CD14-positive monocyte (primary cell): ENCODE results near the gene HIVEP3. TPM values are rescaled to one million over a fixed set of nuclear protein-coding genes. Genes with fewer than 3 reads are reported as not detected.

Experiments
- DNase-seq, 3 donors: peaks; one replicate each; pipeline ENCODE4 v3.0.0-alpha.2; 2011 to 2022
- H2AFZ ChIP-seq: 2 replicates; pipeline ENCODE4 v1.6.0; 2012; ENCODE audit warnings: mild to moderate bottlenecking, low read depth, low read length, inconsistent platforms; ENCODE audit not compliant: insufficient read depth, poor library complexity, severe bottlenecking
- H3K27ac ChIP-seq, 2 donors: 1 replicate in 1 of 2; 2 replicates in 1 of 2; pipeline ENCODE4 v1.5.1; 2012 to 2013; ENCODE audit warnings: low read length in 2 of 2, control low read depth in 1 of 2, inconsistent platforms in 1 of 2, low read depth in 1 of 2, mild to moderate bottlenecking in 1 of 2
- H3K27me3 ChIP-seq, 2 donors: one replicate each; pipeline versions ENCODE4 v1.6.0 to v1.6.1; 2011 to 2013; ENCODE audit warnings: low read length in 2 of 2; ENCODE audit not compliant: control insufficient read depth in 2 of 2, insufficient read depth in 2 of 2
- H3K36me3 ChIP-seq, 2 donors: replicated peaks in 1 of 2; 1 replicate in 1 of 2; 2 replicates in 1 of 2; pipeline versions ENCODE4 v1.5.1 to v1.6.1; 2012 to 2013; ENCODE audit warnings: low read length in 2 of 2, control low read depth in 1 of 2, inconsistent platforms in 1 of 2, mild to moderate bottlenecking in 1 of 2; ENCODE audit not compliant: insufficient read depth in 2 of 2, control insufficient read depth in 1 of 2
- H3K4me1 ChIP-seq, 2 donors: 1 replicate in 1 of 2; 2 replicates in 1 of 2; pipeline versions ENCODE4 v1.5.1 to v1.6.1; 2012 to 2013; ENCODE audit warnings: low read length in 2 of 2, control low read depth in 1 of 2, inconsistent platforms in 1 of 2, mild to moderate bottlenecking in 1 of 2, moderate library complexity in 1 of 2; ENCODE audit not compliant: insufficient read depth in 2 of 2, control insufficient read depth in 1 of 2
- H3K4me2 ChIP-seq: replicated peaks from 2 replicates; pipeline ENCODE3; 2012; ENCODE audit warnings: low read length, moderate library complexity, mild to moderate bottlenecking; ENCODE audit not compliant: poor library complexity, severe bottlenecking; ENCODE audit errors: extremely low read depth
- H3K4me3 ChIP-seq, 3 experiments: fragments of 200-600 bp in 1 of 3; sonication (generic) in 1 of 3; replicated peaks in 1 of 3; 1 replicate in 2 of 3; 2 replicates in 1 of 3; pipeline ENCODE4 v1.5.1; 2011 to 2013; ENCODE audit warnings: low read length in 3 of 3, mild to moderate bottlenecking in 3 of 3, control low read depth in 2 of 3, low read depth in 2 of 3, inconsistent platforms in 1 of 3, moderate library complexity in 1 of 3
- H3K79me2 ChIP-seq: 2 replicates; pipeline ENCODE4 v1.6.0; 2012; ENCODE audit warnings: mild to moderate bottlenecking, control low read depth, inconsistent platforms, low read length, moderate library complexity; ENCODE audit not compliant: insufficient read depth
- H3K9ac ChIP-seq: 2 replicates; pipeline ENCODE4 v1.6.0; 2017; ENCODE audit warnings: low read length, mild to moderate bottlenecking; ENCODE audit not compliant: insufficient read depth, poor library complexity, severe bottlenecking
- H3K9me3 ChIP-seq, 2 donors: replicated peaks in 1 of 2; 1 replicate in 1 of 2; 2 replicates in 1 of 2; pipeline versions ENCODE4 v1.5.1 to v1.6.1; 2012 to 2013; ENCODE audit warnings: low read length in 2 of 2, control low read depth in 1 of 2; ENCODE audit not compliant: control insufficient read depth in 1 of 2, insufficient read depth in 1 of 2
- H4K20me1 ChIP-seq: 2 replicates; pipeline ENCODE4 v1.6.0; 2012; ENCODE audit warnings: mild to moderate bottlenecking, low read length, control low read depth, moderate library complexity; ENCODE audit not compliant: insufficient read depth
- H3K27ac Mint-ChIP-seq, 7 donors: one replicate each; pipeline ENCODE4 v1.8.0; 2020; ENCODE audit warnings: mild to moderate bottlenecking in 7 of 7, mixed read lengths in 7 of 7, moderate library complexity in 6 of 7, inconsistent platforms in 2 of 7
- H3K27me3 Mint-ChIP-seq, 3 donors: one replicate each; pipeline ENCODE4 v1.8.0; 2021 to 2022; ENCODE audit warnings: low read depth in 3 of 3, mild to moderate bottlenecking in 3 of 3, mixed read lengths in 3 of 3, moderate library complexity in 3 of 3, inconsistent platforms in 1 of 3
- H3K36me3 Mint-ChIP-seq, 2 donors: one replicate each; pipeline ENCODE4 v1.8.0; 2020; ENCODE audit warnings: mixed read lengths in 2 of 2, inconsistent platforms in 1 of 2, mild to moderate bottlenecking in 1 of 2
- H3K4me1 Mint-ChIP-seq: one replicate; pipeline ENCODE4 v1.8.0; 2020; ENCODE audit warnings: mild to moderate bottlenecking, mixed read lengths
- H3K4me3 Mint-ChIP-seq, 2 donors: one replicate each; pipeline ENCODE4 v1.8.0; 2020; ENCODE audit warnings: mild to moderate bottlenecking in 2 of 2, mixed read lengths in 2 of 2, moderate library complexity in 1 of 2
- H3K9me3 Mint-ChIP-seq, 7 donors: one replicate each; pipeline ENCODE4 v1.8.0; 2020 to 2022; ENCODE audit warnings: mixed read lengths in 7 of 7, mild to moderate bottlenecking in 6 of 7, moderate library complexity in 6 of 7, inconsistent platforms in 2 of 7
- WGBS: methylation state at CpG from one replicate; pipeline ENCODE4 v1.1.5; 2013; ENCODE audit warnings: missing lambda C conversion rate; ENCODE audit not compliant: insufficient coverage; 5-methylcytosine and 5-hydroxymethylcytosine counted together
- intact Hi-C, 2 donors: fragments of 100-400 bp; cut with micrococcal nuclease; formaldehyde crosslinking; loops; one replicate each; pipeline versions ENCODE4 v1.15.0 to v1.15.1; 2023
- polyA plus RNA-seq, 3 donors: library from polyadenylated mRNA; depleted of rRNA in 1 of 3; unstranded in 2 of 3; stranded (reverse) in 1 of 3; fragments of 300-500 nt in 2 of 3; fragments of >200 nt in 1 of 3; fragmentation: Illumina TruSeq in 2 of 3; gene quantifications; 1 replicate in 2 of 3; 2 replicates in 1 of 3; pipeline ENCODE4 v1.2.3, GENCODE V29; 2012 to 2021
- TF ChIP-seq, protein P1 (sequence below): fragments of 200-600 bp; IDR thresholded peaks from one replicate; pipeline ENCODE4 v1.8.0; 2022; ENCODE audit warnings: antibody characterized with exemption, mild to moderate bottlenecking

The HIVEP3 gene
- polyA plus RNA-seq, 3 donors: 1.2 to 3.7 (median 1.8) TPM

DNA sequence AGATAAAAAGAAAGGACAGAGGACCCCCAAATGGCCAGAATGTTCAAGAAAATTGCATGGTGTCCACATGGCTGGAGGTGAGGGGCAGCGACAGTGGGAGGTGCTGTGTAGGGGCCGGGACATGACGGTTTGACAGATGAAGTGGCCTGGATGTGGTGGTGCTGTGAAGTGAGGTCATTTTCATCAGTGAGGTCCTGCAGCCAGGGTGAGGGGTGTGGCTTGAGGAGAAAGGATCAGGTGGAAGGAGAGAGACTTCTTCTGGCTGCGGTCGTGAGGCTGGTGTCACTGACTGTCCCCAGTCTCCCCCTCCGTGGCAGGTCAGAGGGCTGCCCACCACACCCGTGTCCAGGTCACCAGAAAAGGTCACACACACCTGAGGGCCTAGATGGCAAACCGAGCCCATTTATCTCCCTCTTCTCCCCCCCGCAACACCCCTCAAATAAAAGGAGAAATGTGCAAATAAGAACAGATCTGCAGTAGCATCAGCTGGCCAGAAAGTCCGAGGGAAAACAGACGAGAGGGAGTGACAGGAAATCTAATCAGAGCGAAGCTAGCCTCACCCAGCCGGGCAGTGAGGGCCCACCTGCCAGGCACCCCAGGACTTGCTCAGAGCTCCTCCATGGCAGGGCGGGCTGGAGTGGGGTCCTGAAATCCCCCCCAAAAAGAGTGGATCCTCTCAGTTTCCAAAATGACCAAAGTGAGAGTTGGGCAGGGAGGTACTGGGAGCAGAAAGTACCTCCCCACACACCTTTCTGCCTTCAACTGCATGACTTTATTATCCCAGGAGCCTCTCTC lies 285.7 kb downstream of the HIVEP3 start:
- Mint-ChIP-seq H3K27me3 (peaks cover 0 to 3% (median 2%) of the 10 kb centered on the region in 3 donors), H3K27ac (peak overlapping the region in 1 of 7 donors; percentile 84), H3K4me3 (no peak overlapping the region), H3K4me1 (peaks cover 9% of the 10 kb centered on the region), H3K9me3 (no peaks in the 10 kb centered on the region), H3K36me3 (peaks cover 17 to 27% of the 10 kb centered on the region in 2 donors)
- Histone ChIP-seq H3K9me3 (no peaks in the 10 kb centered on the region), H3K4me2 (no peak overlapping the region), H2AFZ (no peak overlapping the region), H3K27ac (no peak overlapping the region), H3K4me3 (no peak overlapping the region), H3K4me1 (no peaks in the 10 kb centered on the region), H3K79me2 (peaks cover 14% of the 10 kb centered on the region), H3K36me3 (peaks cover 5 to 8% of the 10 kb centered on the region in 2 donors), H3K27me3 (no peaks in the 10 kb centered on the region), H3K9ac (no peak overlapping the region), H4K20me1 (peaks cover 86% of the 10 kb centered on the region)
- no peak for DNase-seq
- 96% methylated on average over 6 of the region's 14 CpGs for WGBS
- TF ChIP-seq, protein P1, sequence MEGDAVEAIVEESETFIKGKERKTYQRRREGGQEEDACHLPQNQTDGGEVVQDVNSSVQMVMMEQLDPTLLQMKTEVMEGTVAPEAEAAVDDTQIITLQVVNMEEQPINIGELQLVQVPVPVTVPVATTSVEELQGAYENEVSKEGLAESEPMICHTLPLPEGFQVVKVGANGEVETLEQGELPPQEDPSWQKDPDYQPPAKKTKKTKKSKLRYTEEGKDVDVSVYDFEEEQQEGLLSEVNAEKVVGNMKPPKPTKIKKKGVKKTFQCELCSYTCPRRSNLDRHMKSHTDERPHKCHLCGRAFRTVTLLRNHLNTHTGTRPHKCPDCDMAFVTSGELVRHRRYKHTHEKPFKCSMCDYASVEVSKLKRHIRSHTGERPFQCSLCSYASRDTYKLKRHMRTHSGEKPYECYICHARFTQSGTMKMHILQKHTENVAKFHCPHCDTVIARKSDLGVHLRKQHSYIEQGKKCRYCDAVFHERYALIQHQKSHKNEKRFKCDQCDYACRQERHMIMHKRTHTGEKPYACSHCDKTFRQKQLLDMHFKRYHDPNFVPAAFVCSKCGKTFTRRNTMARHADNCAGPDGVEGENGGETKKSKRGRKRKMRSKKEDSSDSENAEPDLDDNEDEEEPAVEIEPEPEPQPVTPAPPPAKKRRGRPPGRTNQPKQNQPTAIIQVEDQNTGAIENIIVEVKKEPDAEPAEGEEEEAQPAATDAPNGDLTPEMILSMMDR: no peak
- intact Hi-C loops: no loop called here

DNA sequence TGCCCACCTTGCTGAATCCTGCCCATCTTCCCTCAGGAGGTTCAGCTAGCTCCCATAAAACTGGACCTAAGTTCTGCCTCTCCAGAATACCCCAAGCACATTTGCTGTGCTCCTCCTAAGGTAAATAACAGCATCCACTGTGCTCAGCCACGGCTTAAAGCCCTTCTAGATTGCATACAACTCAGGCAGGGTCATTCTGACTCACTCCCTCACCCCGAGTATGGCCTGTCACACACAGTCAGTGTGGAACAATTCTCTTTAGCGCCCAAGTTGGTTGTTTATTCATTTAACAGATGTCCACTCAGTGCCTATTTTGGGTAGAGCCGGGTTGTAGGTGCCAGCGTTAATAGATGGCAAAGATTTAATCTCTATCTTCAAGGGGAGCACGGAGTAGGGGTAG lies 286.8 kb downstream of the HIVEP3 start:
- peaks cover 5 to 16% of the 10 kb centered on the region in 2 donors for H3K36me3 ChIP-seq
- no peaks in the 10 kb centered on the region for H3K9me3 Mint-ChIP-seq
- no peak overlapping the region for H3K27ac ChIP-seq
- TF ChIP-seq, protein P1: no peak
- H3K27me3 ChIP-seq: no peaks in the 10 kb centered on the region
- peaks cover 0 to 3% (median 0%) of the 10 kb centered on the region in 3 donors for H3K27me3 Mint-ChIP-seq
- peaks cover 5% of the 10 kb centered on the region for H3K4me1 Mint-ChIP-seq
- H3K27ac Mint-ChIP-seq: peak overlapping the region in 1 of 7 donors; percentile 5
- no peak overlapping the region for H3K4me2 ChIP-seq
- H2AFZ ChIP-seq: no peak overlapping the region
- no peaks in the 10 kb centered on the region for H3K9me3 ChIP-seq
- H3K79me2 ChIP-seq: peaks cover 14% of the 10 kb centered on the region
- H4K20me1 ChIP-seq: peaks cover 86% of the 10 kb centered on the region
- no peak overlapping the region for H3K4me3 Mint-ChIP-seq
- no peak for DNase-seq
- intact Hi-C loops: no loop called here
- WGBS: 87% methylated on average over 5 of the region's 6 CpGs
- H3K36me3 Mint-ChIP-seq: peaks cover 20 to 34% of the 10 kb centered on the region in 2 donors
- no peak overlapping the region for H3K9ac ChIP-seq
- H3K4me3 ChIP-seq: no peak overlapping the region
- H3K4me1 ChIP-seq: no peaks in the 10 kb centered on the region
